Left ventricle myocardium superior (tissue), 1 donor: ENCODE data around the gene PHPT1. TPM values are rescaled to one million over a fixed set of nuclear protein-coding genes. Genes with fewer than 3 reads are reported as not detected.

Source experiments
- ATAC-seq: fragments of 200-7000 bp; cut with Tn5 transposase; one replicate; pipeline ENCODE4 v1.9.1; 2020; ENCODE audit warnings: mild to moderate bottlenecking, moderate library complexity
- DNase-seq: peaks from one replicate; pipeline ENCODE4 v3.0.0-alpha.2; 2020
- intact Hi-C: fragments of 100-400 bp; cut with micrococcal nuclease; formaldehyde crosslinking; loops from one replicate; pipeline ENCODE4 v1.11.0; 2022
- total RNA-seq: library from RNA; stranded (reverse); fragmentation: NEBNext Ultra II Directional; extraction: Animal tissue kit (Norgen Biotek cat#: 25700); gene quantifications from one replicate; pipeline ENCODE4 v1.2.1, GENCODE V29; 2021
- donor health status: DM: no; HTN: yes; CAD: no; lungs with severe emphysema.

PHPT1 gene
- total RNA-seq, 1 donor from 2014 or later: 357 TPM

DNA sequence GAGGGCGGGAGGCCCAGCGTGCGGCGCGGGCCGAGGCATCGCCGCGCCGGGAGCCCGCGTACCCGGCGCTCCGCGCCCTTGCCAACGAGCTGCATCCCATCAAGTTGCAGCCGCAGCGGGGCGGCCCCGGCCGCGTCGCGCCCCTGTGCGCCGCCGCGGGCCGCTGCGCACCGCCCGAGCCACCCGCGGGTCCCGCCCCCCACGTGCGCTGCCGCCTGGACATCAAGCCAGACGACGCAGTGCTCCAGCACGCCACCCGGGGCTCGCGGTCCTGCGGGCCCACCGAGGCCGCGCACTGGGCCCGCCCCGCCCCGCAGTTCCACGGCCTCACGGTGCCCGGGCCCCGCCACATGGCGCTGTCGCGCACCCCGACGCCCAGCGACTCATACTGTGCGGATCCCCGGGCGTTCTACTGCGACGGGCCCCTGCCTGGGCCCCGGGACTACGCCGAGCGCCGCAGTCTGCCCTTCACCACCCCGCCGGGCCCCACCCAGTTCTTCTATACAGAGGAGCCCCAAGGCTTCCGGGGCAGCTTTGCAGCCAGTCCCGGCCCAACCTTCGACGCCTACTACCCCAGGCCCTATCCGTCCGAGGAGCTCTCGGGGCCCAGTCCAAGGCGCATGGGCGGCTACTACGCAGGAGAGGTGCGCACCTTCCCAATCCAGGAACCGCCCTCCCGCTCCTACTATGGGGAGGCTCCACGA is 4.3 kb upstream of the PHPT1 start:
- no peak for DNase-seq
- no peak for ATAC-seq
- intact Hi-C loops: no loop called here

DNA sequence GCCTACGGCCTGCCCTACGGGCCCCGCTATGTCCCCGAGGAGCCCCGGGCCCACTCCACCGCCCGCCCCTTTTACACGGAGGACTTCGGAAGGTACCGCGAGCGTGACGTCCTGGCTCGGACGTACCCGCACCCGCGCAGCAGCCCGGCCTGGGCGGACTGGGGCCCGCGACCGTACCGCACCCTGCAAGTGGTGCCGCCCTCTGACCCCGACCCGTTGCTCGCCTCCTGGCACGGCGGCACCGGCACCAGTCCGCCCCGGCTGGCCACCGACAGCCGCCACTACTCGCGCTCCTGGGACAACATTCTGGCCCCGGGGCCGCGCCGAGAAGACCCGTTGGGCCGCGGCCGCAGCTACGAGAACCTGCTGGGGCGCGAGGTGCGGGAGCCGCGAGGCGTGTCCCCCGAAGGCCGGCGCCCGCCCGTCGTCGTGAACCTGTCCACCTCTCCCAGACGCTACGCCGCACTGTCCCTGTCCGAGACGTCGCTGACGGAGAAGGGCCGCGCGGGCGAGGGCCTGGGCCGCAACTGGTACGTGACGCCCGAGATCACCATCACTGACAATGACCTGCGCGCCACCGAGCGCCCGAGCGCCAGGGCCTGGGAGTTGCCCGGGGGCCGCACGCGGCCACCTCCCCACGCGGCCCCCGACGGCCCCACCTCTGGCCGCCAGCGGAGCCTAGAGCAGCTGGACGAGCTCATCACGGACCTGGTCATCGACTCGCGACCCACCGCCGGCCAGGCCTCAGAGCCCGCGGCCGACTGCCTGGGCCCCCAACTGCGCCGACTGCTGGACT is 3.5 kb upstream of the PHPT1 start:
- intact Hi-C loops: no loop called here
- ATAC-seq: no peak
- no peak for DNase-seq

- intact Hi-C loops: no loop called here
- ATAC-seq (no peak), DNase-seq (no peak)
Observed at GRCh38 chr9:136846376-136847087, 2.7 kb upstream of the PHPT1 start.

GRCh38 chr9:136847088-136847825 is 2.0 kb upstream of the PHPT1 start:
- DNase-seq (peak; percentile 85), ATAC-seq (peak; percentile 28)
- intact Hi-C loops: no loop called here

GRCh38 chr9:136847826-136848392 is 1.3 kb upstream of the PHPT1 start:
- peak; percentile 96 for DNase-seq

DNA sequence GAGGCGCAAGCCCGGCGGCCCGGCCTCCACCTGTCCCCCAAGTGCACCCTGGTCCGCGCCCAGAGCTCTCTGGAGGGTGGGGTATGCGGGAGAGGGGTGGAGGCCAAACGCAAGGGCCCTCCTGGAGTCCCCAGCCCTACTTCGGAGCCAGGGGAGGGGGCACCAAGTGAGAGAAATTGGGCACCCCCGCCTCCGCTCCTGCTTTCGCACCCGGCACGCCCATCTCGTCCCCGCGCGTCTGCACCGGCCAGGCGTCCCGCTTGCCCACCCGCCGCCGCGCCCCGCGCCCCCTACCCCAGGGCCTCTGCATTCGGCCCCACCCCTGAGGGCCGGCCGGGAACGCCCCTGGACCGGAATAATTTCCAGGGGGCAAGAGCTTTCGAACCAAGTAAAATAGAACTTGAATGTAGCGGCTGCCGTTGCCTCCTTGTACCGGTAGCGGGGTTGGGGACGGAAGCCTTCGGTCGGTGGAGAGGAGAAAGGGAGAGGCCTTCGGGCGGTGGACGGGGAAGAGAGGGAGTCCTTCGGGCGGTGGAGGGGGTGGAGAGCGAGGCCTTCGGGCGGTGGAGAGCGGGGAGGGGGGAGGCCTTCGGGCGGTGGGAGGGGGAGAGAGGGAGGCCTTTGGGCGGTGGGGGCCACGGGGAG is 694 bp upstream of the PHPT1 start:
- DNase-seq (no peak), ATAC-seq (peak; percentile 35)
- intact Hi-C loops: no loop called here

More at GRCh38 chr9:136847826-136848392, 1.3 kb upstream of the PHPT1 start:
- peak; percentile 61 for ATAC-seq
- intact Hi-C loops: no loop called here

GRCh38 chr9:136849960-136850865 is 1.0 kb downstream of the PHPT1 start:
- intact Hi-C loops: no loop called here
- no peak for ATAC-seq
- DNase-seq: peak; percentile 57

DNA sequence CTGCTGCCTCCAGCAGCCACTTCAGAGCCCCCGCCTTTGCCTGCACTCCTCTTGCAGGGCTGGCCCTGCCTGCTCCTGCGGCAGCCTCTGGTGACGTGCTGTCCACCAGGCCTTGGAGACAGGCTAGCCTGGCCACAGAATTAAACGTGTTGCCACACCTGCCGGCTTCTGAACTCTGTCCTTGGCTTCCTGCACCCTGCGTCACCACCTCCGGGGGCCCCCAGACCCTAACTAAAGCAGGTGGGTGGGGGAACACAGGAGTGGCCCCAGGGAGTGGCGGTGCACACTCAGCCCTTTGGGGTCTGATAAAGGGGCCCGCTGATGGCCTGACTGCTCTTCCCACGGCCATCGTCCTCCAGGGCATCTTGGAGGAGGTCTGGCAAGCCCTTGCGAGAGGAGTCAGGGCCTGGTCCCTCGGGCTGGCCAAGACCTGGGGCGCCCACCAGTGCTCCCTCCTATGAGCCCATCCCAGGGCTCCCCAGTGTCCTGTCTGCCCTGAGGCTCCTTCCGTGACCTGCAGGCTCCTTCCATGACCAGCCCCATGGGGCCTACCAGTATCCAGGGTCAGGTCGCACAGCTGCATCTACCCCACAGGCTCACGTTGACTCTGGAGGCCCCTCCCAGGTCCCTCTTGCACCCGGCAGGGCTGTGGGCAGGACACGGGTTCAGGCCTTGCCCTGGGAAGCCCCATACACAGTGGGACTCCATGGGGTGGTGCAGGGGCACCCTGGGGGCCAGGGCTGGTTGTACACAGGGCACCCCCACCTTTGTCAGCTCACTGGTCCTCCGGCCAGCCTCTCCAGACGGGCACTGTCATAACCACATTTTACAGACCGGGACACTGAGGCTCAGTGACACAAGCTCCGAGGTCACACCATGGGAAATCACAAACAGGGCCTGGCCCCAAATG is 1.9 kb downstream of the PHPT1 start:
- ATAC-seq (no peak), DNase-seq (peak; percentile 33)
- intact Hi-C loops: no loop called here

DNA sequence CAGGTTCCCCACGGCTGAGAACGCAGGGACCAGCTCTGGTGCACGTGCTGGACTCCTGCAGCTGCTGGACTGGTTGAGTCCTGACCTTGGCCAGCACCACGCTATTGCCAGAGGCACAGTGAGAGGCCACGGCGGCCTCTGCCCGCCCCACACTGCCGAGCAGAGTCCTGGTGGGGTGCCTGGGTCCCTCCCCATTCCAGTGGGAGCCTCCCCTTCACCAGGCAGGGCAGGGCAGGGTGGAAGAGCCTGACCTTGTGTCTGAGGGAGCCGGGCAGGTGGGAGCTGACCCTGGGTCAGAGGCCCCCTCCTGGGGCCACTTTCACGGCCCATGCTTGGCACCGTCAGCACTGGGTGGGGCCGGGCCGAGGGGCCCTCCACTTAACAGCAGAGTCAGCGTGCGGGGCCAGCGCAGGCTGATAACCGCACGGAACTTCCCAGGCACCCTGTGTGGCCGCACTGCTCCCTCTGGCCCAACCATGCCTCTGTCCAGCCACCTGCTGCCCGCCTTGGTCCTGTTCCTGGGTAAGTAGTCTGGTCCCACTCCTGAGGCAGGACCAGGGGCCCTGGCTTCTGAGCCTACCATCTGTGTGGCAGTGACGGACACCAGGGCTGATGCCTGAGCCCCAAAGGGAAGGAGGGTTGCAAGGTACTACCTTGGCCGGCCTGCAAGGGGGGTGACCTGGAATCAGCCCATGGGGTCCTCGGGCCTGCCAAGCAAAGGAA is 2.9 kb downstream of the PHPT1 start, which contains the start of gene MAMDC4:
TSS of gene MAMDC4 (plus strand) at position 406 of the 723 bp plus-strand sequence. CDS start at position 477, 71 bp downstream.
- peak; percentile 54 for DNase-seq
- no peak for ATAC-seq
- intact Hi-C loops: no loop called here

DNA sequence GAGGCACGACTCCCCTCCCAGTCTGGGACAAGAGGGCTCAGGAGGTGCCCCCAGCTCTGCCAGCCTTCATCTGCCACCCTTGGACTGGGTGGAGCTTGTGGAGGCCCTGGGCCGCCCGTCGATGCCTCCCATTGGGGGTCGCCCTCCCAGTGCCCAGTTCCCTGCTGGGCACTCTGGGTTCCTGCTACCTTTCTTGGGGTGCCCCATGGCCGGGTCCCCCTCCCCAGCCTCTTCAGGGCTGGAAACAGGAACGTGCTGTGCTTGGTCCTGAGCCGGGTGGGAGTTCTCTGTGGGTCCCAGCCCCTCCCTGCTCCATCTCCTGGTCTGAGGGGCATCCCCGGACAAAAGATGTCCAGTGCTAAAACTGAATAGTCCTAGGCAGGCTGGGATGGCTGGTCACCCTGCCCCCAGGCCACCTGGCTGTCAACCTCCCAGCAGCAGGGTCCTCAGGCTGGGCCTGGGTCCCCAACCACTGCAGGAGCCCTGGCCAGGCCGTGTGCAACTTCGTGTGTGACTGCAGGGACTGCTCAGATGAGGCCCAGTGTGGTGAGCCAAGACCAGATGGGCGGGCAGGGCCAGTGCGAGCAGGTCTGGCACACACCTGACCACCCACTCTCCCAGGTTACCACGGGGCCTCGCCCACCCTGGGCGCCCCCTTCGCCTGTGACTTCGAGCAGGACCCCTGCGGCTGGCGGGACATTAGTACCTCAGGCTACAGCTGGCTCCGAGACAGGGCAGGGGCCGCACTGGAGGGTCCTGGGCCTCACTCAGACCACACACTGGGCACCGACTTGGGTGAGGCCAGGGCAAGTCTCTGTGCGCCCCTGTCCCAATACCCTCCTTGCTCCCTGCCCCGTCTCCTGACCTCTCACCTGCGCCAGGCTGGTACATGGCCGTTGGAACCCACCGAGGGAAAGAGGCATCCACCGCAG is 3.7 kb downstream of the PHPT1 start:
- peak; percentile 36 for DNase-seq
- intact Hi-C loops: no loop called here
- ATAC-seq: no peak

- ATAC-seq (no peak), DNase-seq (peak; percentile 16)
- intact Hi-C loops: no loop called here
Observed at GRCh38 chr9:136853596-136854112, 4.4 kb downstream of the PHPT1 start.

GRCh38 chr9:136854113-136854841 is 5.1 kb downstream of the PHPT1 start:
- intact Hi-C loops: no loop called here

DNA sequence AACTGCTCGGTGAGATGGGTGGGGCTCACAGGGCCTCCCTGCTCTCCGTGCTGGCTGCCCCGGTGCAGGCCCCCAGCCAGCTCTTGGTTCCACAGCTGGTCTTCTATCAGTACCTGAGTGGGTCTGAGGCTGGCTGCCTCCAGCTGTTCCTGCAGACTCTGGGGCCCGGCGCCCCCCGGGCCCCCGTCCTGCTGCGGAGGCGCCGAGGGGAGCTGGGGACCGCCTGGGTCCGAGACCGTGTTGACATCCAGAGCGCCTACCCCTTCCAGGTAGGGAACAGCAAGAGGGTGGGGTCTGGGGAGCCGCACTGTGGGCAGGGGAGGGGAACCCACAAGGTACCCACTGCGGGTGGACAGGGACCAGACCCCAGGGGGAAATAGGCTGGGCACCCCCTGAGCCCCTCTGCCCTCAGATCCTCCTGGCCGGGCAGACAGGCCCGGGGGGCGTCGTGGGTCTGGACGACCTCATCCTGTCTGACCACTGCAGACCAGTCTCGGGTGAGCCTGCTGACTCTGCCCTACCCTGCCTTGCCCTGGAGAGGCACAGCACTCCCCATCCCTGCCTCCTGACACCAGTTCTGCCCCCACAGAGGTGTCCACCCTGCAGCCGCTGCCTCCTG is 5.7 kb downstream of the PHPT1 start:
- no peak for ATAC-seq
- peak; percentile 30 for DNase-seq
- intact Hi-C loops: no loop called here

More at GRCh38 chr9:136854113-136854841, 5.1 kb downstream of the PHPT1 start:
- ATAC-seq (no peak), DNase-seq (peak; percentile 32)
